SK-N-MC (cell line): ENCODE results near the gene DEK.

Experiments
- EZH2 ChIP-seq: fragments of 200-600 bp; sonication (generic); IDR thresholded peaks from one replicate; pipeline ENCODE4 v1.6.1; 2017; ENCODE audit warnings: antibody characterized with exemption
- FOXP2 ChIP-seq: optimal IDR thresholded peaks from 2 replicates; pipeline ENCODE3; 2011; ENCODE audit warnings: mild to moderate bottlenecking, moderate library complexity; ENCODE audit not compliant: insufficient read depth; ENCODE audit errors: extremely low read length, control extremely low read depth
- POLR2AphosphoS5 ChIP-seq: IDR thresholded peaks from 2 replicates; pipeline ENCODE4 v1.6.1; 2012; ENCODE audit warnings: mild to moderate bottlenecking, low read depth, low read length, borderline replicate concordance

DNA sequence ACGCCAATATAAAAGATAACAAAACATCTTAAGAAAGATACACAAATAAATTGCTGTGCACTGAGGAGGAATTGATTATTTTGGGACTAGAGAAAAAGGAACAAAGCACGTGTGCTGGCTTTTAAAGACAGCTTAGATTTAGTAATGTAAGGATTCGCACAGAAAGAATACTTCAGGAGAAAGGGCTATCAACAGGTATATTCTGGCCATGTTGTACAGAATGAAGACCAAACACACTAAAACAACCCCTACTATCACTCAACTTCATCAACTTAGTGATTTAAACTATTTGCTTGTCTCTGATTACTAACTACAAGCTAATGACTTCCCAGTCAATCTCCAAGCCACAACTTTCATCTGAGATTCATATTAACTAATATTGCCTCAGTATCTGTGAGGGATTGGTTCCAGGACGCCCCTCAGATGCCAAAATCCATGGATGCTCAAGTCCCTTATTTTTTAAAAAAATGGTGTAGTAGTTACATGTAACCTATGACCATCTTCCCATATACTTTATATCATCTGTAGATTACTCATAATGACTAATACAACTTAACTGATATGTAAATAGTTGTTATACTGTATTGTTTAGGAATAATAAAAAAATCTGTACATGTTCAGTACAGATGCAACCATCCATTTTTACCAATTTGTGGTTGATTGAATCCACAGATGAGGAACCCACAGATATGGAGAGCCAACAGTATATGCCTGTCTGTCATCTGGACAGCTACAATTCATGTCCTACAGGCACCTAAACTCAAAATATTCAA is 4.5 kb downstream of the DEK start:
- TF ChIP-seq EZH2: no peak
- no peak for TF ChIP-seq POLR2AphosphoS5
- no peak for TF ChIP-seq FOXP2
